HG02943 (cell line): ENCODE results near the gene NMNAT3.

ENCODE experiments used
- ATAC-seq: cut with Tn5 transposase; IDR thresholded peaks from one replicate; pipeline ENCODE4 v1.9.1; 2021; ENCODE audit warnings: mild to moderate bottlenecking, low read depth, moderate library complexity; ENCODE audit not compliant: unreplicated experiment

Gene NMNAT3

GRCh38 chr3:139676108-139676507 lies 1.7 kb downstream of the NMNAT3 start:
- no peak for ATAC-seq

GRCh38 chr3:139675327-139675726 lies 2.4 kb downstream of the NMNAT3 start:
- ATAC-seq = no peak

GRCh38 chr3:139674571-139675260 lies 3.1 kb downstream of the NMNAT3 start:
- no peak for ATAC-seq

GRCh38 chr3:139672884-139673283 lies 4.9 kb downstream of the NMNAT3 start:
- no peak for ATAC-seq

- no peak for ATAC-seq
These were observed 5.7 kb downstream of the NMNAT3 start for GRCh38 chr3:139671863-139672646.

GRCh38 chr3:139671107-139671506 lies 6.7 kb downstream of the NMNAT3 start:
- ATAC-seq = no peak

- ATAC-seq = no peak
These were observed 7.6 kb downstream of the NMNAT3 start for GRCh38 chr3:139670196-139670595.

GRCh38 chr3:139668332-139668731 lies 9.4 kb downstream of the NMNAT3 start:
- no peak for ATAC-seq

GRCh38 chr3:139664958-139665357 lies 12.8 kb downstream of the NMNAT3 start:
- no peak for ATAC-seq

GRCh38 chr3:139660269-139660668 lies 17.5 kb downstream of the NMNAT3 start:
- ATAC-seq = no peak

- no peak for ATAC-seq
These were observed 18.3 kb downstream of the NMNAT3 start for GRCh38 chr3:139659511-139659910.

GRCh38 chr3:139657936-139658335 lies 19.8 kb downstream of the NMNAT3 start:
- no peak for ATAC-seq

- no peak for ATAC-seq
These were observed 20.3 kb downstream of the NMNAT3 start for GRCh38 chr3:139657434-139657833.

GRCh38 chr3:139655909-139656595 lies 21.7 kb downstream of the NMNAT3 start:
- ATAC-seq = no peak

GRCh38 chr3:139654637-139655365 lies 23.0 kb downstream of the NMNAT3 start:
- no peak for ATAC-seq

GRCh38 chr3:139653582-139653981 lies 24.2 kb downstream of the NMNAT3 start:
- ATAC-seq = no peak

- no peak for ATAC-seq
These were observed 25.2 kb downstream of the NMNAT3 start for GRCh38 chr3:139652561-139652960.

- no peak for ATAC-seq
These were observed 29.8 kb downstream of the NMNAT3 start for GRCh38 chr3:139647866-139648435.

- ATAC-seq = no peak
These were observed 31.3 kb downstream of the NMNAT3 start for GRCh38 chr3:139646512-139646911.

- ATAC-seq = no peak
These were observed 34.8 kb downstream of the NMNAT3 start for GRCh38 chr3:139642996-139643395.
